Parathyroid adenoma (tissue), 2 donors: ENCODE results near the gene MBOAT1.

Source experiments
- H2AFZ ChIP-seq: fragments of 300-600 bp; sonication (generic); one replicate; pipeline ENCODE4 v1.7.0; 2017; ENCODE audit warnings: antibody characterized with exemption, mild to moderate bottlenecking
- H3K27ac ChIP-seq: fragments of 300-600 bp; sonication (generic); one replicate; pipeline ENCODE4 v1.7.0; 2017
- H3K27me3 ChIP-seq: fragments of 300-600 bp; sonication (generic); one replicate; pipeline ENCODE4 v1.7.0; 2017; ENCODE audit warnings: low read length; ENCODE audit not compliant: control insufficient read depth, insufficient read depth
- H3K36me3 ChIP-seq: fragments of 300-600 bp; sonication (generic); one replicate; pipeline ENCODE4 v1.7.0; 2017; ENCODE audit warnings: low read length; ENCODE audit not compliant: control insufficient read depth, insufficient read depth
- H3K4me1 ChIP-seq: fragments of 300-600 bp; sonication (generic); one replicate; pipeline ENCODE4 v1.7.0; 2017; ENCODE audit warnings: control low read depth
- H3K4me2 ChIP-seq: fragments of 300-600 bp; sonication (generic); one replicate; pipeline ENCODE4 v1.7.0; 2017; ENCODE audit warnings: low read length
- H3K4me3 ChIP-seq: fragments of 300-600 bp; sonication (generic); one replicate; pipeline ENCODE4 v1.7.0; 2017; ENCODE audit warnings: low read depth, low read length
- H3K79me2 ChIP-seq: fragments of 300-600 bp; sonication (generic); one replicate; pipeline ENCODE4 v1.7.0; 2017; ENCODE audit warnings: control low read depth
- H3K9ac ChIP-seq: fragments of 300-600 bp; sonication (generic); one replicate; pipeline ENCODE4 v1.7.0; 2017; ENCODE audit warnings: mild to moderate bottlenecking
- H3K9me3 ChIP-seq: fragments of 300-600 bp; sonication (generic); one replicate; pipeline ENCODE4 v1.7.0; 2017; ENCODE audit warnings: low read length; ENCODE audit not compliant: control insufficient read depth
- CTCF ChIP-seq: fragments of 300-600 bp; sonication (generic); IDR thresholded peaks from one replicate; pipeline ENCODE4 v1.7.0; 2017; ENCODE audit warnings: antibody characterized with exemption, mild to moderate bottlenecking
- donor health status: primary hyperparathyroidism.

The MBOAT1 gene

GRCh38 chr6:20207088-20207418 lies 5.2 kb downstream of the MBOAT1 start:
- Histone ChIP-seq H3K4me1 (no peaks in the 10 kb centered on the region), H2AFZ (no peak overlapping the region), H3K79me2 (peaks cover 2% of the 10 kb centered on the region), H3K36me3 (no peaks in the 10 kb centered on the region), H3K9me3 (no peaks in the 10 kb centered on the region), H3K27me3 (no peaks in the 10 kb centered on the region), H3K4me2 (no peak overlapping the region), H3K9ac (no peak overlapping the region), H3K4me3 (no peak overlapping the region), H3K27ac (no peak overlapping the region)
- no peak for TF ChIP-seq CTCF

GRCh38 chr6:20205722-20206161 lies 6.5 kb downstream of the MBOAT1 start:
- Histone ChIP-seq H3K4me3 (no peak overlapping the region), H3K27me3 (no peaks in the 10 kb centered on the region), H3K9me3 (no peaks in the 10 kb centered on the region), H3K9ac (no peak overlapping the region), H3K79me2 (peaks cover 2% of the 10 kb centered on the region), H3K27ac (no peak overlapping the region), H3K36me3 (no peaks in the 10 kb centered on the region), H2AFZ (no peak overlapping the region), H3K4me1 (peaks cover 3% of the 10 kb centered on the region), H3K4me2 (no peak overlapping the region)
- no peak for TF ChIP-seq CTCF

GRCh38 chr6:20204512-20204894 lies 7.8 kb downstream of the MBOAT1 start:
- Histone ChIP-seq H3K27ac (no peak overlapping the region), H3K4me1 (peaks cover 3% of the 10 kb centered on the region), H3K9ac (no peak overlapping the region)

GRCh38 chr6:20203561-20204511 lies 8.4 kb downstream of the MBOAT1 start:
- Histone ChIP-seq H3K27me3 (no peaks in the 10 kb centered on the region), H3K27ac (no peak overlapping the region), H3K9ac (no peak overlapping the region), H3K4me3 (no peak overlapping the region), H2AFZ (peak overlapping the region; percentile 68), H3K4me2 (no peak overlapping the region), H3K79me2 (peaks cover 2% of the 10 kb centered on the region), H3K9me3 (no peaks in the 10 kb centered on the region), H3K36me3 (no peaks in the 10 kb centered on the region), H3K4me1 (peaks cover 3% of the 10 kb centered on the region)
- no peak for TF ChIP-seq CTCF

More at GRCh38 chr6:20204512-20204894, 7.8 kb downstream of the MBOAT1 start:
- Histone ChIP-seq H3K36me3 (no peaks in the 10 kb centered on the region), H3K9me3 (no peaks in the 10 kb centered on the region), H3K27me3 (no peaks in the 10 kb centered on the region), H2AFZ (no peak overlapping the region), H3K4me2 (no peak overlapping the region), H3K79me2 (peaks cover 2% of the 10 kb centered on the region), H3K4me3 (no peak overlapping the region)
- no peak for TF ChIP-seq CTCF
